Spleen (tissue), 3 donors: ENCODE data around the gene TNRC18.

Experiments used
- POLR2A ChIP-seq, 3 donors: fragments of 450-650 bp; IDR thresholded peaks; one replicate each; pipeline ENCODE4 v1.5.1; 2017; ENCODE audit warnings: antibody characterized with exemption in 3 of 3, mild to moderate bottlenecking in 1 of 3
- POLR2AphosphoS5 ChIP-seq, 3 donors: sonication (generic); formaldehyde crosslinking; IDR thresholded peaks; one replicate each; pipeline ENCODE4 v1.5.1; 2017; ENCODE audit warnings: antibody characterized with exemption in 3 of 3

DNA sequence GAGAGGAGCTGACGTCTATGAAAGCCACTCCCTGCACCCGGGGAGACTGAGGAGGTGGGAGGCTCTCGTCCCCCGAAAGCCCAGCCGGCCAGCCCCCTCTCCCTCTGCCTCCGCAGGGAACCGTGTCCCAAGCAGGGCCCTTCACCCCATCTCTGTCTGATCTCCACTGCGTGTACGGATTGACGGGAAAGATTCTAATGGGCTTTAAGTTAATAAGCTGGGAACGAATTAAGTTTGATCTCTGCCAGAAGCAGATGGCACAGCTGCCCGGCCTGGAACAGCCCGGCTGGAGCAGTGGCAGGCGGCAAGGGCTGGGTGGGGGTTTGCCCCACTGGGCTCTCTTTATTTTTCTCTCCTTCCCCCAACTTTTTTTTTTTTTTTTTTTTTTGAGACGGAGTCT lies 147.0 kb downstream of the TNRC18 start:
- no peak for TF ChIP-seq POLR2A (IDR thresholded peaks at IDR 0.05)
- no peak for TF ChIP-seq POLR2AphosphoS5 (IDR thresholded peaks at IDR 0.05)
